HG02642 (cell line): ENCODE results near the gene ANKRD11.

Experiments
- ATAC-seq: cut with Tn5 transposase; IDR thresholded peaks from one replicate; pipeline ENCODE4 v1.9.1; 2021; ENCODE audit warnings: mild to moderate bottlenecking; ENCODE audit not compliant: unreplicated experiment, poor library complexity

The ANKRD11 gene

DNA sequence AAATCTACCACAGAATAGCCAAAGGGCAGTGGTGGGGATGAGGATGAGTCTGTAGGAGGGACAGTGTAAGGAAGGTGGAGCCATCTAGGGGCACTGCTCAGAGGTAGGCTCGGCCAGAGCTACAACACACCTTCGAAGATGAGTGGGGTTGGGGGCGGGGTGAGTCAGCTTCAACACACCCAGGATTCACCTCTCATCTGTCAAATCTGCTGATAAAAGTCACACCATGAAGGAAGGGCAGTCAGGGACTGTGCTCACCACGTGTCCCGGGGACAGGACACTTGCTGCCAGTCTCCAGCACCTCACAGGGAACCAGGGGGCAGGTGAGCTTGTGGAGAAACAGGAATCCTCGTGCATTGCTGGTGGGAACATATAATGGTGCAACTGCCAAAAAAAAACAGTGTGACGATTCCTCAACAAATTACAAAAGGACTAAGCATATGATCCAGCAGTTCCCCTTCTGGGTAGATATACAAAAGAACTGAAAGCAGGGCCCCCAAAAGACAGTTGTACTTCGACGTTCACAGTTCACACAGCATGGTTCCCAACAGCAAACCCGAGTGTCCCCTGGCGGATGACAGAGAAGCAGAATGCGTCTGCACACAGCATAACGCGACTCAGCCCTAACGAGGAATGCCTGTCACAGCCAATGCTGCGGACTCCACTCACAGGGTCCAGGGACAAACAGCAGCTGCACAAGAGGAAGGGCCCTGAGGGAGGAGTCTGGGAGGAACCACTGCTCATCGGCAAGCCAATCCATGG is 133.1 kb downstream of the ANKRD11 start:
- no peak for ATAC-seq

DNA sequence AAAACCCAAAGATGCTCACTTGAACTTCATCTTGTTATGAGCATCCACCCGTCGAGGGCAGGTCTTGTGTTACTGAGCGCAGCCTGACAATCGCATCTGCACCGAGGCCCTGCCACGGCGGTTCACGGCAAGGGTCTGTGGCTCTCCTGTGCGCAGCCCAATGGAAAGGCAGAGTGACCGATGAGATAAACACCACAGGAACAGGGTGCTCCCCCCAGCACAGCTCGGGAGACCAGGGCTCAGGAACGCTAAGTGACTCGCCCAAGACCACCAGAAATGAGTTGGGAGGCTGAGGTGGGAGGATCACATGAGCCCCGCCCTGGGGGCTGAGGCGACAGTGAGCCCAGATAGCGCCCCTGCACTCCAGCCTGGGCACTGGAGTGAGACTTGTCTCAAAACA is 134.7 kb downstream of the ANKRD11 start:
- ATAC-seq = no peak

DNA sequence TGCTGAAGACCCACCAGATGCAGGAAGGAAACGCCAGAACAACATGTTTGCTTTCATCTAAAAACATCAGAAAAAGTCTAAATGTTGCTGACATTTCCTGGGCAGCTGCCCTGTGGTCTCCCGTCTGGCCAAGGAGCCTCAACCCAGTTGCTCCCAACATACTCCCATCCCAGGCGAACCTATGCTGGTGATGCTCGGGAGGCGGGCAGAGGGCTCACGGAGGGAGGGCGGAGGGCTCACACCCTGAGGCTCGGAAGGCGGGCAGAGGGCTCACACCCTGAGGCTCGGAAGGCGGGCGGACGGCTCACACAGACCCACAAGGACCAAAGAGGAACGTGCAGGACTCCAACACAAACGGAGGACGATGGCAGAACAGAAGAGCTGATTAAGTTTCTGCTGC is 135.4 kb downstream of the ANKRD11 start:
- no peak for ATAC-seq

GRCh38 chr16:89354325-89354724 is 136.0 kb downstream of the ANKRD11 start:
- no peak for ATAC-seq

DNA sequence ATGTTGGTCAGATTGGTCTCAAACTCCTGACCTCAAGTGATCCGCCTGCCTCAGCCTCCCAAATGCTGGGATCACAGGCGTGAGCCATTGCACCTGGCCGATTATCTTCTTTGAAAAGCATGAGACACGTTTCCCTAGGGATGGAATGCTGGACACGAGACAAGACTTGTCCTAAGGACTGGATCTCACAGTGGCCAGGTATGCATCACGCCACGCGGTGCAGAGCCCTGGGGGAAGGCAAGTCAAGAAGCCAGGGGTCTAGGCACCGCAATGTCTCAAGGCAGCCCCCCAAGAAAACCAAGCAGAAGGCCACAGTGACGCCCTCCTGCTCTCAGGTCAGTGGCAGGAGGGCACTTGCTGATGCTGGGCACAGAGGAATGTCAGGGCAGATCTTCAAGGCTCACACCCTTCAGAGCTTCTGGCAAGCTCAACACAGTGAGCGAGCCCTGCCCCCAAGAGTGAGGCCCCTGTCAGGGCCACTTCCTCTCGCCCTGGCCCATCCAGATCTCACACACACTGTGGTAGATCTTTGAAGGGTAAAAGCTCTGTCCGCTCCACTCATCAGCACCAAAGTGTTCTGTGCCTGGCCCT is 138.2 kb downstream of the ANKRD11 start:
- ATAC-seq = no peak

- no peak for ATAC-seq
Observed at GRCh38 chr16:89351645-89352044, 138.7 kb downstream of the ANKRD11 start.

DNA sequence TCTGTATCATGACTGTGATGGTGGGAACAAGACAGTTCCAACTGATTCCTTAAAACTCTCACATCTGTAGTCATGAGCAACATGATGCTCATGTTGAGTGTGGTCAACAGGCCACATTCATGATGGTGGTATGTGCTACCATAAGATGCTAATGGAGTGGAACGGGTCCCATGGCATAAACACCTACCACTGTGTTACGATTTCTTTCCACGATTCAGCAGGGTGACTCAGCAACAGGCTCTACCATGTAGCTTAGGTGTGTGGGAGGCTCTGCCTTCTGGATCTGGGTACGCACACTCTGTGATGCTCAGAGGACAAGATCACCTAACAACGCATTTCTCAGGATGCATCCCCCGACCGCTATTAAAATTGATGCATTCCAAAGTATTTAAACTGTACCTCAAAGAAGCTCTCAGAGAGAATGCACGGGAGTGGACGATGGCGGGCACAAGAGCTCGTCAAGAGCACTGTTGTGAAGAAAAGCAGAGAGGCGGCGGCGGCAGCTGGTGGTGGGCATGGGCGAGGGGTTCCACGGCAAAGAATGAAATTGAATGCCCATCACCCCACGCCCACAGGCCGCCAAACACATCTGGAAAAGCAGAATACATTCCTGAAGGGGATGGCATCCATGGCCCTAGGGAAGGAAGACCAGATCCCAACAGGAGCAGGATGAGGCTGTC is 139.5 kb downstream of the ANKRD11 start:
- ATAC-seq = no peak

- ATAC-seq = no peak
Observed at GRCh38 chr16:89349947-89350633, 140.3 kb downstream of the ANKRD11 start.

- no peak for ATAC-seq
Observed at GRCh38 chr16:89347807-89348206, 142.6 kb downstream of the ANKRD11 start.

- no peak for ATAC-seq
Observed at GRCh38 chr16:89346869-89347268, 143.5 kb downstream of the ANKRD11 start.

GRCh38 chr16:89345642-89346150 is 144.7 kb downstream of the ANKRD11 start:
- no peak for ATAC-seq

- ATAC-seq = no peak
Observed at GRCh38 chr16:89344846-89345611, 145.3 kb downstream of the ANKRD11 start.

GRCh38 chr16:89344458-89344834 is 145.9 kb downstream of the ANKRD11 start:
- ATAC-seq = no peak

DNA sequence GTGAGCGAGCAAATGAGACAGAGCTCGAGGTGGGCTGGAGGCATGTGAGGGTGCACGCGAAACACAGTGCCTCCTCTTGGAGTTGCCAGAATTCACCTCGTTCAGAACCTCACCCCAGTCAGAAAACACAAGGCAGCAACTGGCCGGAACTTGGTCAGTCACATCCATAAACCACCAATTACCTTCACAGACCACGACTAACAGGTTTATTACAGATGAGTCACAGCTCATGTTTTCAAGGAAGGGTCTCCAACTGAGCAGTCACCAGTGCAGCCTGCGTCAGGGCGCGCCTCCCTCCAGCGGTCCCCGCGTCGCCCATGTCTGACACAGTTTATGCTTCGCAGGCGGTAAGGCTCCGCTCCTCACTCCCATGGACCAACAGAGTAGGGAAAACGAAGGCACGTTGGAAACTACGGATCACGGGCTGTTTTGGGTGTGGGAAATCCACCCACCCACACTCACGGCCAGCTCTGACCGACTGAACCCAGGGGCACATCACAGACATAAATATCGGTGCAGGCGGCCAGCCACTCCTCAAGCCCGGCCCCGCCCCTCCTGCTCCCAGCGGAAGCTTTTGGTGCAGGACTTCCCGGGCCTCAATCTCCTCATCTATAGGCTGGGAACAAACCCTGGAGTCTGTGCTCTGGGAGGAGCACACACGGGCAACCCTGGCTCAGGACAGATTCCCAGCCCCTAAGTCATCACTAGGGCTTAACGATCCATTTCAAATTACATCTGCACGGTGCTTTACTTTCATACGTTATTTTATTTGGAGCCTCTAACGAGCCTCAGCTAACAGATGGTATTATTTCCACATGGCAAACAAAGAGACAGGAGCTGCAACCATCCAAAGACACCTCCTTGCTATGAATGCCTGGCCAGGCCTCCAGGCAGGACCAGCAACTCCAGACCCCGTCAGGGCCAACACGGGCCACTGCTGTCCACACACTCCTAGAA is 146.6 kb downstream of the ANKRD11 start:
- no peak for ATAC-seq

GRCh38 chr16:89341697-89342694 is 148.4 kb downstream of the ANKRD11 start:
- ATAC-seq = no peak

- no peak for ATAC-seq
Observed at GRCh38 chr16:89341279-89341678, 149.1 kb downstream of the ANKRD11 start.

GRCh38 chr16:89338863-89339262 is 151.5 kb downstream of the ANKRD11 start:
- ATAC-seq = no peak

DNA sequence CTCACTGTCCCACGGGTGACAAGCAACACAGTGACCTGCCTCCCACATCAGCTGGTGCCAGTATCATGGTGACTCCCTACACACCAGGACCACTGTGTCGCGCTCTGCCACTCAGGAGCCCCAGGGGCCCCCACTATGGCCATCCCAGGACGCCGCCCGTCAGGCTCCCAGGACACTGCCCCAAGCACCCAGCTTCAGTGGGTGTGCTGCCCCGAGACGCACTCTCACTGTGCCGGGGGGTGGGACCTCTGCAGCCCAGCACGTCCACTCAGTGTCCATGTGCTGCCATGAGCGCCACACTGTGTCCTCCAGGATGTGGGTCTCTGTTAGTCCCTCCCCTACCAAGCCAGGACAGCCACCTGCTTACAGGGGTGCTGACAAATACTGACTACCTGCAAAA is 152.4 kb downstream of the ANKRD11 start:
- no peak for ATAC-seq
